GM12874 (cell line): ENCODE results near the gene PHF19.

Source experiments
- TF ChIP-seq, protein P1 (sequence below): IDR thresholded peaks from 2 replicates; pipeline ENCODE4 v1.5.1; 2011; ENCODE audit warnings: low read depth, mild to moderate bottlenecking, control low read depth, low read length, moderate library complexity; ENCODE audit not compliant: insufficient read depth

PHF19 gene

DNA sequence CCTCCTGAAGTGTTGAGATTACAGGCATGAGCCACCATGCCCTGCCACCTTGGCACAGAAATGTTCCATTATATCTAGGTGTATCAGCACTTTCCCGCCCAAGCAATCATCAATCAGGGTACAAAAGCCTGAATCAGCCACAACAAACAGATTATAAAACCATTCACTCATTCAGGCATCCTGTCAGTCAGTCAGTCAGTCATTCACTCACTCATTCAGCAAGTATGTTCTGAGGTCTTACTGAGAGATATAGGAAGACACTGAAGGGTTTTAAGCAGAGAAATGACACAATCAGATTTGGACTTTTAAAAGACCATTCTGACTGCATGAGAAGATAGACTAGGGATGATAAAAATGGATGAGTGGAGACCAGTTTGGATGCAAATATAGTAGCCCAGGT, 47.3 kb downstream of the PHF19 start:
- TF ChIP-seq, protein P1, sequence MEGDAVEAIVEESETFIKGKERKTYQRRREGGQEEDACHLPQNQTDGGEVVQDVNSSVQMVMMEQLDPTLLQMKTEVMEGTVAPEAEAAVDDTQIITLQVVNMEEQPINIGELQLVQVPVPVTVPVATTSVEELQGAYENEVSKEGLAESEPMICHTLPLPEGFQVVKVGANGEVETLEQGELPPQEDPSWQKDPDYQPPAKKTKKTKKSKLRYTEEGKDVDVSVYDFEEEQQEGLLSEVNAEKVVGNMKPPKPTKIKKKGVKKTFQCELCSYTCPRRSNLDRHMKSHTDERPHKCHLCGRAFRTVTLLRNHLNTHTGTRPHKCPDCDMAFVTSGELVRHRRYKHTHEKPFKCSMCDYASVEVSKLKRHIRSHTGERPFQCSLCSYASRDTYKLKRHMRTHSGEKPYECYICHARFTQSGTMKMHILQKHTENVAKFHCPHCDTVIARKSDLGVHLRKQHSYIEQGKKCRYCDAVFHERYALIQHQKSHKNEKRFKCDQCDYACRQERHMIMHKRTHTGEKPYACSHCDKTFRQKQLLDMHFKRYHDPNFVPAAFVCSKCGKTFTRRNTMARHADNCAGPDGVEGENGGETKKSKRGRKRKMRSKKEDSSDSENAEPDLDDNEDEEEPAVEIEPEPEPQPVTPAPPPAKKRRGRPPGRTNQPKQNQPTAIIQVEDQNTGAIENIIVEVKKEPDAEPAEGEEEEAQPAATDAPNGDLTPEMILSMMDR: no peak

DNA sequence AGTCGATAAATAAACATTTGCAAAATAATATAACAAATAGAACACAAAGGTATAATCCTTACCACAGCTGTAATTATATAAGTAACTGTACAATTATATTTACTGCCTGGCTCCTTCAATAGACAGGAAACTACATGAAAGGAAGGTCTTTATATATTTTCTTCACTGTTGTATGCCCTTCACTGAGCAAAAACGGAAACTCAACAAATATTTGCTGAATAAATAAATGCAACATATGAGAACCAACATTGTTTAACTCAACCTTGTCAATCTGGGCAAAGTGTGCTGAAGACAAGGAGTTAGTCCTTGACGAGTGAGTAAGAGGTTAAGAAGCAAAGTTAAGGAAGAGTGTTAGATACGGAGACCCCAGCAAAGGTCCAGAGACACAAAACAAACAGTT, 56.9 kb downstream of the PHF19 start:
- TF ChIP-seq, protein P1: no peak

DNA sequence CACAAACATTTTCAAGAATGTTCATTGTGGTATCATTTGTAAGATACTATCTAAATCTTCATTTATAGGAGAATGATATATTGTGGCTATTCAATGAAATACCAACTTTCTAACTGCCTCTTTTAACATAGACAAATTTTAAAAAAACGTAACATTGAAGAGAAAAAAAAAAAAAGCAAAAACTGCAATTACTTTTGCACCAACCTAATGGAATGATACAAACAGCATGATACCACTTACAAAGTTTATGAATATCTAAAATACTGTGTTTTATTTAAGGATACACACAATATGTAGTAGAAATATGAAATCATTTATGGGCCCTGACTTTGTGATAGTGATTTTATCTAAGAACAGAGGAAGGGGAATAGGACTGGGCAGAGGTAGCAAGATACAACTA, 58.4 kb downstream of the PHF19 start:
- TF ChIP-seq, protein P1: no peak

DNA sequence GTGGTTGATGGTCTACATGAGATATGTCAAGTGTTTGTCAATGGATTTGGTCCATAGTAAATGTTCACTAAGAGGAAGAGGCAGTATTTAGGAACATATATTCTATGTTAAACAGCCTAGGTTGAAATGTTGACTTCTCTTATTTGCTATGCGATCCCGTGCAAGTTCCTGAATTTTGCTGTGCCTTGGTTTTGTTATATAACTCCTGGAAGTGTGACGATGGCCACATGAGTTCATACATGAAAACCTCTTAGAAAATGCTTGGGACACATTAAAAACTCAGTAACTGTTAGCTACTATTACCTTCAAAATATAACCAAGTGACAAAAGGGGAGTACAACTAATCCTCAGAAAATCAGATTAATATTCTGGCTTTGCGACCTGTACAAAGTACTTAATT, 61.9 kb downstream of the PHF19 start:
- TF ChIP-seq, protein P1: no peak

DNA sequence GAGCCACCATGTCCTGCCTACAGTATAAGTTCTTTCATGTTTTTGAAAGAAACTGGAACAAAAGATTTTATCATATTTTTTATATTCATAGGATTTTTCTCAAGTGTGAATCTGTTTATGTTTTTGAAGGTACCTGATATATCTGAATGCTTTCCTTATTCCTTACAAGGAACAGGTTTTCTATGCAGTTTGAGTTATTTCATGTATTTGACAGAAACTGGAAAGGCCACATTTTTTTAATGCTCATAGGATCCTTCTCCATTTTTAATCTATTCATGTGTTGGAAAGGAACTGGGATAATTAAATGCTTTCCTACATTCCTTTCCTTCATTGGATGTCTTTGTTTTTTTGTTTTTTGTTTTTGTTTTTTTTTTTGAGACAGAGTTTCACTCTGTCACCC, 68.1 kb downstream of the PHF19 start:
- TF ChIP-seq, protein P1: no peak

DNA sequence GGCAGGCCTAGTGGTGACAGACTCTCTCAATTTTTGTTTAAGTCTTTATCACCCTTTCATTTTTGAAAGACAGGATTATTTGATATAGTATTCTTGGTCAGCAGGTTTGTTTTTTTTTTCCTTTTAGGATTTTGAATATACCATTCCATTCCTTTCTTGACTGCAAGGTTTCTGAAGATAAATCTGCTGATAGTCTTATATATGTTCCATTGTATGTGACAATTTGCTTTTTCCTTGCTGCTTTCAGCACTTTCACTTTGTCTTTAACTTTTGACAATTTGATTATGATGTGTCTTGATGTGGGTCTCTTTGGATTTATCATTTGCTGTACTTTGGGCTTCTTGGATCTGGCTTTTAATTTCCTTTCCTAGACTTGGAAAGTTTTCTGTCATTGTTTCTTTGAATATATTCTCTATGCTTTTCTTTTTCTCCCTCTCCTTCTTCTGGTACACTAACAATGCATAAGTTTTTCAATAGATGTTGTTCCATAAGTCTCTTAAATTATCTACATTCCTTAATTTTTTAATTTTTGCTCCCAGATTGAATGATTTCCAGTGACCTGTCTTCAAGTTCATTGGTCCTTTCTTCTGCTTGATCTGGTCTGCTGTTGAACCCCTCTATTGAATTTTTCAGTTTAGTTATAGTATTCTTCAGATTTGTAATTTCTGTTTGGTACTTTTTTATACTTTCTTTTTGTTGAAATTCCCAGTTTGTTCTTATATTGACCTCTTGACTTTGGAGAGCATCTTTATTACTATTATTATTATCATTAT, 69.2 kb downstream of the PHF19 start:
- TF ChIP-seq, protein P1: no peak
